Panc1 (cell line): Measurements from ENCODE around the gene PRPF40A. TPM values are rescaled to one million over a fixed set of nuclear protein-coding genes. Genes with fewer than 3 reads are reported as not detected.
"Not testable (repeated sequence)": the region's sequence is repeated elsewhere in the genome, so short reads cannot be mapped to it uniquely, and the experiment has no call there.

Source experiments
- ATAC-seq: fragments of 200-7000 bp; cut with Tn5 transposase; 2 replicates; pipeline ENCODE4 v1.9.1; 2020; ENCODE audit warnings: mild to moderate bottlenecking, moderate library complexity
- BruUV-seq: library from RNA; stranded (reverse); fragments of 400-500 nt; replicated peaks from 2 replicates; lab custom pipeline; 2021; lab: Mats Ljungman, UMichigan
- CTCF ChIA-PET: fragments of 300-600 bp; sonication (Branson Sonifier 250); formaldehyde crosslinking; loops from one replicate; lab custom pipeline; 2022; ENCODE audit warnings: antibody characterized with exemption; lab: Charles Lee
- POLR2A ChIA-PET: fragments of 300-600 bp; sonication (Branson Sonifier 250); formaldehyde crosslinking; loops from one replicate; lab custom pipeline; 2022; ENCODE audit warnings: antibody characterized with exemption; lab: Charles Lee
- DNase-seq: peaks from one replicate; pipeline ENCODE4 v3.0.0-alpha.2; 2010; ENCODE audit warnings: low read depth, low spot score
- H3K27ac ChIP-seq: 2 replicates; pipeline ENCODE4 v1.5.1; 2011; ENCODE audit warnings: mild to moderate bottlenecking, low read length, inconsistent platforms
- H3K27me3 ChIP-seq: fragments of 200-500 bp; sonication (Bioruptor generic); 2 replicates; pipeline ENCODE4 v1.6.0; 2014; ENCODE audit warnings: low read length, inconsistent platforms; ENCODE audit not compliant: control insufficient read depth, insufficient read depth
- H3K36me3 ChIP-seq: fragments of 200-500 bp; sonication (Bioruptor generic); 2 replicates; pipeline ENCODE4 v1.5.1; 2014; ENCODE audit warnings: inconsistent platforms, mild to moderate bottlenecking, low read length, moderate library complexity; ENCODE audit not compliant: control insufficient read depth, insufficient read depth
- H3K4me1 ChIP-seq: 2 replicates; pipeline ENCODE4 v1.5.1; 2011; ENCODE audit warnings: inconsistent platforms, mild to moderate bottlenecking, low read length, moderate library complexity; ENCODE audit not compliant: control insufficient read depth, insufficient read depth
- H3K4me3 ChIP-seq, 2 experiments: 2 replicates each; pipeline ENCODE4 v1.5.1; 2011 to 2012; ENCODE audit warnings: low read depth in 2 of 2, low read length in 2 of 2, mild to moderate bottlenecking in 2 of 2, inconsistent platforms in 1 of 2, moderate library complexity in 1 of 2
- H3K9me3 ChIP-seq: fragments of 200-500 bp; sonication (Bioruptor generic); 2 replicates; pipeline ENCODE4 v1.5.1; 2014; ENCODE audit warnings: low read depth, mild to moderate bottlenecking, inconsistent platforms, low read length, moderate library complexity; ENCODE audit not compliant: control insufficient read depth, insufficient read depth
- POLR2AphosphoS5 ChIP-seq: IDR thresholded peaks from 2 replicates; pipeline ENCODE4 v1.6.1; 2012; ENCODE audit warnings: mild to moderate bottlenecking, low read depth, low read length, moderate library complexity
- SIN3A ChIP-seq: IDR thresholded peaks from 2 replicates; pipeline ENCODE4 v1.6.1; 2012; ENCODE audit warnings: low read depth, mild to moderate bottlenecking, low read length, moderate library complexity, borderline replicate concordance; ENCODE audit not compliant: insufficient read depth
- TCF7L2 ChIP-seq: IDR thresholded peaks from 2 replicates; pipeline ENCODE4 v1.6.1; 2011; ENCODE audit warnings: mild to moderate bottlenecking, low read depth, low read length, inconsistent platforms
- in situ Hi-C: cut with HindIII; loops from 2 replicates; pipeline ENCODE4 v1.10.0; 2016; ENCODE audit warnings: low sequenced_read_pairs, low pct_unique_long_range_greater_than_20kb
- intact Hi-C: fragments of 100-400 bp; cut with micrococcal nuclease; formaldehyde crosslinking; loops from one replicate; pipeline ENCODE4 v1.10.0; 2022; ENCODE audit not compliant: unreplicated experiment
- total RNA-seq: library from RNA; stranded (reverse); gene quantifications from one replicate; pipeline ENCODE4 v1.2.1, GENCODE V29; 2021; ENCODE audit not compliant: unreplicated experiment
- TF ChIP-seq, protein P1 (sequence below), 2 experiments: IDR thresholded peaks; 2 replicates each; pipeline ENCODE4 v1.6.1; 2011 to 2012; ENCODE audit warnings: low read depth in 2 of 2, control low read depth in 1 of 2, low read length in 1 of 2, mild to moderate bottlenecking in 1 of 2, moderate library complexity in 1 of 2; ENCODE audit not compliant: insufficient read depth in 1 of 2
- TF ChIP-seq, protein P2 (sequence below): fragments of 450-650 bp; IDR thresholded peaks from 2 replicates; pipeline ENCODE4 v1.5.1; 2017; ENCODE audit warnings: mild to moderate bottlenecking

Gene PRPF40A
- total RNA-seq, 1 experiment from 2014 or later, result 142 TPM

DNA sequence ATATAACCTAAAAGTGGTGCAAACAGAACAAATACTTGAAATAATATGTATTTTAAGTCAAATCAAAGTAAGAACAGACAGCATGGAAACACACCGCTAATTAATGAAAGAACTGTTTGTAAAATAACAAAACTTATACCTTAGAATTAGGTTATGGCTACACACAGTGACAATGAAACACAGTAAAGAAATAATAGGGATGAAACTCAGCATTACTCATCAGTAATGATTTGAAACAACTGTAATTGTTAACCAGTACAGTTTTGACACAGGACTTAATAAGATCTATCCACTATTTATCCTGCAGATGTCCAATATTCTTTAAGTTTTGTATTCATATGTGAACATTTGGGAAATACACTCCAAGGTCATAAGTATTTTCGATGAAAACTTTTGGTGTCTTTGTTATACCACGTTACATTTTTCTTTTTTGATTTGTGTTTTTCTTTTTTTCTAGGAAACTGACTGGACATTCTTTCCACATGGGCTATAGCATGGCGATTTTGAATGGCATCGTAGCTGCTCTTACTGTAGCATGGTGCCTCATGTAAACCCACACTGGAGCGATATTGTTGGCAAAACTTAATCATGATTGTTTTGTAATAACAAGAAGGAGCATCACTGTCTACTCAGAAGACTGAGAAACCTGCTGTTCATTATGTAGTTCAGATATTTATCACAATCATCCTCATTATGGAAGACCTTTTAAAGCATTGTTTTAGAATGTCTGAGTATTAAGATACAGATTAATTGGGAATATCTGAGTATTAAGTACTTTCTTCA, 42.2 kb upstream of the PRPF40A start:
- TF ChIP-seq TCF7L2 (no peak), SIN3A (no peak), POLR2AphosphoS5 (no peak)
- TF ChIP-seq, protein P1, sequence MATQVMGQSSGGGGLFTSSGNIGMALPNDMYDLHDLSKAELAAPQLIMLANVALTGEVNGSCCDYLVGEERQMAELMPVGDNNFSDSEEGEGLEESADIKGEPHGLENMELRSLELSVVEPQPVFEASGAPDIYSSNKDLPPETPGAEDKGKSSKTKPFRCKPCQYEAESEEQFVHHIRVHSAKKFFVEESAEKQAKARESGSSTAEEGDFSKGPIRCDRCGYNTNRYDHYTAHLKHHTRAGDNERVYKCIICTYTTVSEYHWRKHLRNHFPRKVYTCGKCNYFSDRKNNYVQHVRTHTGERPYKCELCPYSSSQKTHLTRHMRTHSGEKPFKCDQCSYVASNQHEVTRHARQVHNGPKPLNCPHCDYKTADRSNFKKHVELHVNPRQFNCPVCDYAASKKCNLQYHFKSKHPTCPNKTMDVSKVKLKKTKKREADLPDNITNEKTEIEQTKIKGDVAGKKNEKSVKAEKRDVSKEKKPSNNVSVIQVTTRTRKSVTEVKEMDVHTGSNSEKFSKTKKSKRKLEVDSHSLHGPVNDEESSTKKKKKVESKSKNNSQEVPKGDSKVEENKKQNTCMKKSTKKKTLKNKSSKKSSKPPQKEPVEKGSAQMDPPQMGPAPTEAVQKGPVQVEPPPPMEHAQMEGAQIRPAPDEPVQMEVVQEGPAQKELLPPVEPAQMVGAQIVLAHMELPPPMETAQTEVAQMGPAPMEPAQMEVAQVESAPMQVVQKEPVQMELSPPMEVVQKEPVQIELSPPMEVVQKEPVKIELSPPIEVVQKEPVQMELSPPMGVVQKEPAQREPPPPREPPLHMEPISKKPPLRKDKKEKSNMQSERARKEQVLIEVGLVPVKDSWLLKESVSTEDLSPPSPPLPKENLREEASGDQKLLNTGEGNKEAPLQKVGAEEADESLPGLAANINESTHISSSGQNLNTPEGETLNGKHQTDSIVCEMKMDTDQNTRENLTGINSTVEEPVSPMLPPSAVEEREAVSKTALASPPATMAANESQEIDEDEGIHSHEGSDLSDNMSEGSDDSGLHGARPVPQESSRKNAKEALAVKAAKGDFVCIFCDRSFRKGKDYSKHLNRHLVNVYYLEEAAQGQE (IDR thresholded peaks at IDR 0.05; ENCODE audit: insufficient read depth in 1 of 2, low read depth in 2 of 2, low read length in 1 of 2), result no peak
- TF ChIP-seq, protein P2, sequence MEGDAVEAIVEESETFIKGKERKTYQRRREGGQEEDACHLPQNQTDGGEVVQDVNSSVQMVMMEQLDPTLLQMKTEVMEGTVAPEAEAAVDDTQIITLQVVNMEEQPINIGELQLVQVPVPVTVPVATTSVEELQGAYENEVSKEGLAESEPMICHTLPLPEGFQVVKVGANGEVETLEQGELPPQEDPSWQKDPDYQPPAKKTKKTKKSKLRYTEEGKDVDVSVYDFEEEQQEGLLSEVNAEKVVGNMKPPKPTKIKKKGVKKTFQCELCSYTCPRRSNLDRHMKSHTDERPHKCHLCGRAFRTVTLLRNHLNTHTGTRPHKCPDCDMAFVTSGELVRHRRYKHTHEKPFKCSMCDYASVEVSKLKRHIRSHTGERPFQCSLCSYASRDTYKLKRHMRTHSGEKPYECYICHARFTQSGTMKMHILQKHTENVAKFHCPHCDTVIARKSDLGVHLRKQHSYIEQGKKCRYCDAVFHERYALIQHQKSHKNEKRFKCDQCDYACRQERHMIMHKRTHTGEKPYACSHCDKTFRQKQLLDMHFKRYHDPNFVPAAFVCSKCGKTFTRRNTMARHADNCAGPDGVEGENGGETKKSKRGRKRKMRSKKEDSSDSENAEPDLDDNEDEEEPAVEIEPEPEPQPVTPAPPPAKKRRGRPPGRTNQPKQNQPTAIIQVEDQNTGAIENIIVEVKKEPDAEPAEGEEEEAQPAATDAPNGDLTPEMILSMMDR, result no peak
- H3K36me3 ChIP-seq, result peaks cover 22% of the 10 kb centered on the region; the same call in 1 of the 2 replicates
- H3K4me3 ChIP-seq, result no peak overlapping the region
- BruUV-seq, result TSS peak; percentile 27
- in situ Hi-C loops (no loop called here), intact Hi-C loops (no loop called here)
- no peaks in the 10 kb centered on the region for H3K4me1 ChIP-seq
- ChIA-PET CTCF (no interaction called here), POLR2A (no interaction called here)
- H3K9me3 ChIP-seq, result no peaks in the 10 kb centered on the region
- H3K27me3 ChIP-seq, result no peaks in the 10 kb centered on the region
- ATAC-seq, result no peak
- no peak for DNase-seq
- no peak overlapping the region for H3K27ac ChIP-seq

DNA sequence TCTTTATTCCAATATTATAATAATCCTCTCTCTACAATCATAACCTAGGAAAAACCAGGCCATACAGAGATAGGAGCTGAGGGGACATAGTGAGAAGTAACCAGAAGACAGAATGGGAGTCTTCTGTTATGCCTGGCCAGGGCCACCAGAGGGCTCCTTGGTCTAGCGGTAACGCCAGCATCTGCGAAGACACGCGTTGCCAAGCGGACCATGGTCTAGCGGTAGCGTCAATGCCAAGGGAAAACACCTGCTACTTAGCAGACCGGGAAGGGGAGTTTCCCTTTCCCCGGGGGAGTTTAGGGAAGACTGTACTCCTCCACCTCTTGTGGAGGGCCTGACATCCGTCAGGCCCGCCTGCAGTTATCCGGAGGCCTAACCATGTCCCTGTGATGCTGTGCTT, 37.8 kb upstream of the PRPF40A start:
- H3K27ac ChIP-seq, result no peak overlapping the region
- H3K36me3 ChIP-seq, result peaks cover 19% of the 10 kb centered on the region; the same call in 1 of the 2 replicates
- no peaks in the 10 kb centered on the region for H3K4me1 ChIP-seq
- H3K4me3 ChIP-seq, result no peak overlapping the region
- CTCF ChIA-PET, result no interaction called here
- DNase-seq (peak; percentile 12), ATAC-seq (no peak)
- intact Hi-C loops, result no loop called here
- TF ChIP-seq SIN3A (no peak), POLR2AphosphoS5 (no peak), TCF7L2 (no peak)
- TF ChIP-seq, protein P2, result peak; percentile 59
- TF ChIP-seq, protein P1 (IDR thresholded peaks at IDR 0.05; ENCODE audit: insufficient read depth in 1 of 2, low read depth in 2 of 2, low read length in 1 of 2), result no peak
- POLR2A ChIA-PET, result no interaction called here
- no TSS peak for BruUV-seq
- H3K27me3 ChIP-seq, result no peaks in the 10 kb centered on the region
- in situ Hi-C loops, result no loop called here
- no peaks in the 10 kb centered on the region for H3K9me3 ChIP-seq

DNA sequence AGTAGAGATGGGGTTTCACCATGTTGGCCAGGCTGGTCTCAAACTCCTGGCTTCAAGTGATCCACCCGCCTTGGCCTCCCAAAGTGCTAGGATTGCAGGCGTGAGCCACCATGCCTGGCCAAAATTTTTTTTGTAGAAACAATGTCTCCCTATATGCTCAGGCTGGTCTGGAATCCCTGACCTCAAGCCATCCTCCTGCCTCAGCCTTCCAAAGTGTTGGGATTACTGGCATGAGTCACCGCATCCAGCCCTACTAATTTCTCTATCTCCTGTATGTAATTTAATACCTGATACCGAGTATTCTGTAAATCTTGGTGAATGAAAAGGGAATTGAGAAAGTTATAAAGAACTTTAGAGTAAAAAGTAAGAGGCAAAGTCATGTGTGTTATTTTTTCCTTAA, 30.5 kb upstream of the PRPF40A start:
- in situ Hi-C loops, result not testable (repeated sequence)

More for the DNA sequence above, 30.5 kb upstream of the PRPF40A start:
- BruUV-seq, POLR2A ChIA-PET, H3K4me1 ChIP-seq, CTCF ChIA-PET, H3K4me3 ChIP-seq, H3K27me3 ChIP-seq, DNase-seq, intact Hi-C loops, ATAC-seq, H3K27ac ChIP-seq, H3K9me3 ChIP-seq: not testable (repeated sequence)
- peaks cover 14% of the 10 kb centered on the region for H3K36me3 ChIP-seq
